Vagina (tissue), 2 donors: ENCODE measurements around the gene NANS. TPM values are rescaled to one million over a fixed set of nuclear protein-coding genes. Genes with fewer than 3 reads are reported as not detected.

Experiments
- DNase-seq, 2 donors: peaks; one replicate each; pipeline ENCODE4 v3.0.0-alpha.2; 2017; ENCODE audit errors: extremely low spot score in 2 of 2
- H3K27ac ChIP-seq: fragments of 200-600 bp; sonication (generic); one replicate; pipeline ENCODE4 v1.5.1; 2019
- H3K27me3 ChIP-seq: fragments of 200-600 bp; sonication (generic); one replicate; pipeline ENCODE4 v1.5.1; 2019
- H3K36me3 ChIP-seq, 2 donors: fragments of 200-600 bp; sonication (generic); one replicate each; pipeline ENCODE4 v1.5.1; 2017 to 2019
- H3K4me1 ChIP-seq: fragments of 200-600 bp; sonication (generic); one replicate; pipeline ENCODE4 v1.5.1; 2019
- H3K4me3 ChIP-seq, 2 donors: fragments of 200-600 bp; sonication (generic); 1 replicate in 1 of 2; 2 replicates in 1 of 2; pipeline ENCODE4 v1.5.1; 2016 to 2019
- H3K9me3 ChIP-seq: fragments of 200-600 bp; sonication (generic); one replicate; pipeline ENCODE4 v1.5.1; 2019
- CTCF ChIP-seq, 3 experiments: fragments of 450-650 bp in 2 of 3; fragments of 200-600 bp in 1 of 3; sonication (generic) in 1 of 3; IDR thresholded peaks; one replicate each; pipeline ENCODE4 v1.5.1; 2017 to 2019; ENCODE audit warnings: antibody characterized with exemption in 3 of 3, mild to moderate bottlenecking in 2 of 3, moderate library complexity in 2 of 3
- POLR2A ChIP-seq, 2 donors: fragments of 450-650 bp; IDR thresholded peaks; one replicate each; pipeline ENCODE4 v1.6.1; 2017; ENCODE audit warnings: antibody characterized with exemption in 2 of 2, mild to moderate bottlenecking in 2 of 2, moderate library complexity in 2 of 2
- POLR2AphosphoS5 ChIP-seq, 2 donors: sonication (generic); formaldehyde crosslinking; IDR thresholded peaks; one replicate each; pipeline ENCODE4 v1.9.0; 2017; ENCODE audit warnings: antibody characterized with exemption in 2 of 2, mild to moderate bottlenecking in 2 of 2, low read depth in 1 of 2; ENCODE audit not compliant: insufficient read depth in 1 of 2
- intact Hi-C: fragments of 100-400 bp; cut with DNase I; formaldehyde crosslinking; loops from one replicate; pipeline ENCODE4 v1.15.1; 2023
- total RNA-seq: library from RNA; depleted of rRNA; stranded (reverse); fragments of >200 nt; gene quantifications from one replicate; pipeline ENCODE4 v1.2.3, GENCODE V29; 2016

The NANS gene
- total RNA-seq, 1 donor from 2014 or later, result 41.7 TPM

GRCh38 chr9:98083061-98083501 lies 26.5 kb downstream of the NANS start:
- Histone ChIP-seq H3K4me1 (peaks cover 21% of the 10 kb centered on the region), H3K36me3 (peaks cover 0 to 47% of the 10 kb centered on the region in 2 donors), H3K4me3 (no peak overlapping the region), H3K9me3 (no peaks in the 10 kb centered on the region), H3K27ac (peak overlapping the region; percentile 6), H3K27me3 (no peaks in the 10 kb centered on the region)
- DNase-seq, result no peak
- intact Hi-C loops, result no loop called here
- no peak for TF ChIP-seq POLR2A (IDR thresholded peaks at IDR 0.05)
- no peak for TF ChIP-seq CTCF (IDR thresholded peaks at IDR 0.05)
- TF ChIP-seq POLR2AphosphoS5 (IDR thresholded peaks at IDR 0.05; ENCODE audit: insufficient read depth in 1 of 2, low read depth in 1 of 2), result no peak

GRCh38 chr9:98083566-98084183 lies 27.1 kb downstream of the NANS start:
- Histone ChIP-seq H3K36me3 (peaks cover 0 to 41% of the 10 kb centered on the region in 2 donors), H3K4me3 (no peak overlapping the region), H3K9me3 (no peaks in the 10 kb centered on the region), H3K27ac (no peak overlapping the region), H3K27me3 (no peaks in the 10 kb centered on the region), H3K4me1 (peaks cover 21% of the 10 kb centered on the region)
- intact Hi-C loops, result no loop called here
- TF ChIP-seq POLR2AphosphoS5 (IDR thresholded peaks at IDR 0.05; ENCODE audit: insufficient read depth in 1 of 2, low read depth in 1 of 2) (no peak), POLR2A (IDR thresholded peaks at IDR 0.05) (no peak), CTCF (IDR thresholded peaks at IDR 0.05) (no peak)
- no peak for DNase-seq

- intact Hi-C loops, result no loop called here
- Histone ChIP-seq H3K4me3 (no peak overlapping the region), H3K27ac (no peak overlapping the region), H3K9me3 (no peaks in the 10 kb centered on the region), H3K36me3 (peaks cover 0 to 40% of the 10 kb centered on the region in 2 donors), H3K27me3 (no peaks in the 10 kb centered on the region), H3K4me1 (peaks cover 21% of the 10 kb centered on the region)
- TF ChIP-seq POLR2AphosphoS5 (IDR thresholded peaks at IDR 0.05; ENCODE audit: insufficient read depth in 1 of 2, low read depth in 1 of 2), result no peak
- no peak for TF ChIP-seq POLR2A (IDR thresholded peaks at IDR 0.05)
- no peak for TF ChIP-seq CTCF (IDR thresholded peaks at IDR 0.05)
- DNase-seq, result no peak
Observed at GRCh38 chr9:98084396-98084795, 27.9 kb downstream of the NANS start.

- Histone ChIP-seq H3K9me3 (no peaks in the 10 kb centered on the region), H3K27ac (no peak overlapping the region), H3K27me3 (no peaks in the 10 kb centered on the region), H3K4me1 (peaks cover 21% of the 10 kb centered on the region), H3K4me3 (no peak overlapping the region), H3K36me3 (peaks cover 0 to 37% of the 10 kb centered on the region in 2 donors)
- DNase-seq, result no peak
- no peak for TF ChIP-seq CTCF (IDR thresholded peaks at IDR 0.05)
- no peak for TF ChIP-seq POLR2A (IDR thresholded peaks at IDR 0.05)
- no peak for TF ChIP-seq POLR2AphosphoS5 (IDR thresholded peaks at IDR 0.05; ENCODE audit: insufficient read depth in 1 of 2, low read depth in 1 of 2)
- intact Hi-C loops, result no loop called here
Observed at GRCh38 chr9:98085058-98085457, 28.5 kb downstream of the NANS start.

- TF ChIP-seq POLR2AphosphoS5 (IDR thresholded peaks at IDR 0.05; ENCODE audit: insufficient read depth in 1 of 2, low read depth in 1 of 2) (no peak), POLR2A (IDR thresholded peaks at IDR 0.05) (no peak), CTCF (IDR thresholded peaks at IDR 0.05) (no peak)
- no peak for DNase-seq
- H3K36me3 ChIP-seq, result peaks cover 0 to 30% of the 10 kb centered on the region in 2 donors
- H3K9me3 ChIP-seq, result no peaks in the 10 kb centered on the region
- intact Hi-C loops, result no loop called here
- no peak overlapping the region for H3K27ac ChIP-seq
- H3K4me1 ChIP-seq, result peaks cover 18% of the 10 kb centered on the region
- H3K4me3 ChIP-seq, result no peak overlapping the region
- H3K27me3 ChIP-seq, result no peaks in the 10 kb centered on the region
Observed at GRCh38 chr9:98085944-98086343, 29.4 kb downstream of the NANS start.
